Panc1 (cell line): Measurements from ENCODE around the gene TRIO. TPM values are rescaled to one million over a fixed set of nuclear protein-coding genes. Genes with fewer than 3 reads are reported as not detected.

Experiments used
- ATAC-seq: fragments of 200-7000 bp; cut with Tn5 transposase; 2 replicates; pipeline ENCODE4 v1.9.1; 2020; ENCODE audit warnings: mild to moderate bottlenecking, moderate library complexity
- BruUV-seq: library from RNA; stranded (reverse); fragments of 400-500 nt; replicated peaks from 2 replicates; lab custom pipeline; 2021; lab: Mats Ljungman, UMichigan
- CTCF ChIA-PET: fragments of 300-600 bp; sonication (Branson Sonifier 250); formaldehyde crosslinking; loops from one replicate; lab custom pipeline; 2022; ENCODE audit warnings: antibody characterized with exemption; lab: Charles Lee
- POLR2A ChIA-PET: fragments of 300-600 bp; sonication (Branson Sonifier 250); formaldehyde crosslinking; loops from one replicate; lab custom pipeline; 2022; ENCODE audit warnings: antibody characterized with exemption; lab: Charles Lee
- DNase-seq: peaks from one replicate; pipeline ENCODE4 v3.0.0-alpha.2; 2010; ENCODE audit warnings: low read depth, low spot score
- H3K27ac ChIP-seq: 2 replicates; pipeline ENCODE4 v1.5.1; 2011; ENCODE audit warnings: mild to moderate bottlenecking, low read length, inconsistent platforms
- H3K27me3 ChIP-seq: fragments of 200-500 bp; sonication (Bioruptor generic); 2 replicates; pipeline ENCODE4 v1.6.0; 2014; ENCODE audit warnings: low read length, inconsistent platforms; ENCODE audit not compliant: control insufficient read depth, insufficient read depth
- H3K36me3 ChIP-seq: fragments of 200-500 bp; sonication (Bioruptor generic); 2 replicates; pipeline ENCODE4 v1.5.1; 2014; ENCODE audit warnings: inconsistent platforms, mild to moderate bottlenecking, low read length, moderate library complexity; ENCODE audit not compliant: control insufficient read depth, insufficient read depth
- H3K4me1 ChIP-seq: 2 replicates; pipeline ENCODE4 v1.5.1; 2011; ENCODE audit warnings: inconsistent platforms, mild to moderate bottlenecking, low read length, moderate library complexity; ENCODE audit not compliant: control insufficient read depth, insufficient read depth
- H3K4me3 ChIP-seq, 2 experiments: 2 replicates each; pipeline ENCODE4 v1.5.1; 2011 to 2012; ENCODE audit warnings: low read depth in 2 of 2, low read length in 2 of 2, mild to moderate bottlenecking in 2 of 2, inconsistent platforms in 1 of 2, moderate library complexity in 1 of 2
- H3K9me3 ChIP-seq: fragments of 200-500 bp; sonication (Bioruptor generic); 2 replicates; pipeline ENCODE4 v1.5.1; 2014; ENCODE audit warnings: low read depth, mild to moderate bottlenecking, inconsistent platforms, low read length, moderate library complexity; ENCODE audit not compliant: control insufficient read depth, insufficient read depth
- POLR2AphosphoS5 ChIP-seq: IDR thresholded peaks from 2 replicates; pipeline ENCODE4 v1.6.1; 2012; ENCODE audit warnings: mild to moderate bottlenecking, low read depth, low read length, moderate library complexity
- SIN3A ChIP-seq: IDR thresholded peaks from 2 replicates; pipeline ENCODE4 v1.6.1; 2012; ENCODE audit warnings: low read depth, mild to moderate bottlenecking, low read length, moderate library complexity, borderline replicate concordance; ENCODE audit not compliant: insufficient read depth
- TCF7L2 ChIP-seq: IDR thresholded peaks from 2 replicates; pipeline ENCODE4 v1.6.1; 2011; ENCODE audit warnings: mild to moderate bottlenecking, low read depth, low read length, inconsistent platforms
- in situ Hi-C: cut with HindIII; loops from 2 replicates; pipeline ENCODE4 v1.10.0; 2016; ENCODE audit warnings: low sequenced_read_pairs, low pct_unique_long_range_greater_than_20kb
- intact Hi-C: fragments of 100-400 bp; cut with micrococcal nuclease; formaldehyde crosslinking; loops from one replicate; pipeline ENCODE4 v1.10.0; 2022; ENCODE audit not compliant: unreplicated experiment
- total RNA-seq: library from RNA; stranded (reverse); gene quantifications from one replicate; pipeline ENCODE4 v1.2.1, GENCODE V29; 2021; ENCODE audit not compliant: unreplicated experiment
- TF ChIP-seq, protein P1 (sequence below), 2 experiments: IDR thresholded peaks; 2 replicates each; pipeline ENCODE4 v1.6.1; 2011 to 2012; ENCODE audit warnings: low read depth in 2 of 2, control low read depth in 1 of 2, low read length in 1 of 2, mild to moderate bottlenecking in 1 of 2, moderate library complexity in 1 of 2; ENCODE audit not compliant: insufficient read depth in 1 of 2
- TF ChIP-seq, protein P2 (sequence below): fragments of 450-650 bp; IDR thresholded peaks from 2 replicates; pipeline ENCODE4 v1.5.1; 2017; ENCODE audit warnings: mild to moderate bottlenecking

The TRIO gene
- total RNA-seq, 1 experiment from 2014 or later = 349 TPM

DNA sequence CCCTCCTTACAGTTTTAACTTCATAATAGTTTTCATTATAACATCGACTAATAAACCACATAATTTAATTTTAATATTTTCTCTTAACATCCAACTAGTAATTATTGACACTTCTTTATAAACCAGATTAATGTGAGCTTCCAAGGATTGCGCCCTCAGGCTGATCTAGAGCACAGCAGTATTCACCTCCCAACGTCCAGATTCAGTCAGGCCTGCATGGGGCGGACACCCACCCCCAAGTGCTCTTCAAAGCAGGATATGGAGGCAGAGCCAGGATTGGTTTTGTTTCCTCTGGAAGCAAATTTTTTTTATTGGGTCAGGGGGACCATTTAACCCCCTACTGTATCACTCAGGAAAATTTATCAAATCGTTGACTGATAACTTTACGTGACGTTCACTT is 215.4 kb downstream of the TRIO start:
- Histone ChIP-seq H3K27me3 (no peaks in the 10 kb centered on the region), H3K27ac (no peak overlapping the region), H3K4me3 (no peak overlapping the region), H3K9me3 (no peaks in the 10 kb centered on the region), H3K36me3 (peaks cover 51% of the 10 kb centered on the region), H3K4me1 (peaks cover 4% of the 10 kb centered on the region; the same call in 1 of the 2 replicates)
- ATAC-seq = no peak
- no peak for TF ChIP-seq TCF7L2
- no peak for TF ChIP-seq POLR2AphosphoS5
- TF ChIP-seq, protein P1, sequence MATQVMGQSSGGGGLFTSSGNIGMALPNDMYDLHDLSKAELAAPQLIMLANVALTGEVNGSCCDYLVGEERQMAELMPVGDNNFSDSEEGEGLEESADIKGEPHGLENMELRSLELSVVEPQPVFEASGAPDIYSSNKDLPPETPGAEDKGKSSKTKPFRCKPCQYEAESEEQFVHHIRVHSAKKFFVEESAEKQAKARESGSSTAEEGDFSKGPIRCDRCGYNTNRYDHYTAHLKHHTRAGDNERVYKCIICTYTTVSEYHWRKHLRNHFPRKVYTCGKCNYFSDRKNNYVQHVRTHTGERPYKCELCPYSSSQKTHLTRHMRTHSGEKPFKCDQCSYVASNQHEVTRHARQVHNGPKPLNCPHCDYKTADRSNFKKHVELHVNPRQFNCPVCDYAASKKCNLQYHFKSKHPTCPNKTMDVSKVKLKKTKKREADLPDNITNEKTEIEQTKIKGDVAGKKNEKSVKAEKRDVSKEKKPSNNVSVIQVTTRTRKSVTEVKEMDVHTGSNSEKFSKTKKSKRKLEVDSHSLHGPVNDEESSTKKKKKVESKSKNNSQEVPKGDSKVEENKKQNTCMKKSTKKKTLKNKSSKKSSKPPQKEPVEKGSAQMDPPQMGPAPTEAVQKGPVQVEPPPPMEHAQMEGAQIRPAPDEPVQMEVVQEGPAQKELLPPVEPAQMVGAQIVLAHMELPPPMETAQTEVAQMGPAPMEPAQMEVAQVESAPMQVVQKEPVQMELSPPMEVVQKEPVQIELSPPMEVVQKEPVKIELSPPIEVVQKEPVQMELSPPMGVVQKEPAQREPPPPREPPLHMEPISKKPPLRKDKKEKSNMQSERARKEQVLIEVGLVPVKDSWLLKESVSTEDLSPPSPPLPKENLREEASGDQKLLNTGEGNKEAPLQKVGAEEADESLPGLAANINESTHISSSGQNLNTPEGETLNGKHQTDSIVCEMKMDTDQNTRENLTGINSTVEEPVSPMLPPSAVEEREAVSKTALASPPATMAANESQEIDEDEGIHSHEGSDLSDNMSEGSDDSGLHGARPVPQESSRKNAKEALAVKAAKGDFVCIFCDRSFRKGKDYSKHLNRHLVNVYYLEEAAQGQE (IDR thresholded peaks at IDR 0.05; ENCODE audit: insufficient read depth in 1 of 2, low read depth in 2 of 2, low read length in 1 of 2) = no peak
- TF ChIP-seq, protein P2, sequence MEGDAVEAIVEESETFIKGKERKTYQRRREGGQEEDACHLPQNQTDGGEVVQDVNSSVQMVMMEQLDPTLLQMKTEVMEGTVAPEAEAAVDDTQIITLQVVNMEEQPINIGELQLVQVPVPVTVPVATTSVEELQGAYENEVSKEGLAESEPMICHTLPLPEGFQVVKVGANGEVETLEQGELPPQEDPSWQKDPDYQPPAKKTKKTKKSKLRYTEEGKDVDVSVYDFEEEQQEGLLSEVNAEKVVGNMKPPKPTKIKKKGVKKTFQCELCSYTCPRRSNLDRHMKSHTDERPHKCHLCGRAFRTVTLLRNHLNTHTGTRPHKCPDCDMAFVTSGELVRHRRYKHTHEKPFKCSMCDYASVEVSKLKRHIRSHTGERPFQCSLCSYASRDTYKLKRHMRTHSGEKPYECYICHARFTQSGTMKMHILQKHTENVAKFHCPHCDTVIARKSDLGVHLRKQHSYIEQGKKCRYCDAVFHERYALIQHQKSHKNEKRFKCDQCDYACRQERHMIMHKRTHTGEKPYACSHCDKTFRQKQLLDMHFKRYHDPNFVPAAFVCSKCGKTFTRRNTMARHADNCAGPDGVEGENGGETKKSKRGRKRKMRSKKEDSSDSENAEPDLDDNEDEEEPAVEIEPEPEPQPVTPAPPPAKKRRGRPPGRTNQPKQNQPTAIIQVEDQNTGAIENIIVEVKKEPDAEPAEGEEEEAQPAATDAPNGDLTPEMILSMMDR = no peak
- no peak for TF ChIP-seq SIN3A
- intact Hi-C loops = no loop called here
- CTCF ChIA-PET = no interaction called here
- no TSS peak for BruUV-seq
- in situ Hi-C loops = no loop called here
- POLR2A ChIA-PET = no interaction called here
- no peak for DNase-seq

DNA sequence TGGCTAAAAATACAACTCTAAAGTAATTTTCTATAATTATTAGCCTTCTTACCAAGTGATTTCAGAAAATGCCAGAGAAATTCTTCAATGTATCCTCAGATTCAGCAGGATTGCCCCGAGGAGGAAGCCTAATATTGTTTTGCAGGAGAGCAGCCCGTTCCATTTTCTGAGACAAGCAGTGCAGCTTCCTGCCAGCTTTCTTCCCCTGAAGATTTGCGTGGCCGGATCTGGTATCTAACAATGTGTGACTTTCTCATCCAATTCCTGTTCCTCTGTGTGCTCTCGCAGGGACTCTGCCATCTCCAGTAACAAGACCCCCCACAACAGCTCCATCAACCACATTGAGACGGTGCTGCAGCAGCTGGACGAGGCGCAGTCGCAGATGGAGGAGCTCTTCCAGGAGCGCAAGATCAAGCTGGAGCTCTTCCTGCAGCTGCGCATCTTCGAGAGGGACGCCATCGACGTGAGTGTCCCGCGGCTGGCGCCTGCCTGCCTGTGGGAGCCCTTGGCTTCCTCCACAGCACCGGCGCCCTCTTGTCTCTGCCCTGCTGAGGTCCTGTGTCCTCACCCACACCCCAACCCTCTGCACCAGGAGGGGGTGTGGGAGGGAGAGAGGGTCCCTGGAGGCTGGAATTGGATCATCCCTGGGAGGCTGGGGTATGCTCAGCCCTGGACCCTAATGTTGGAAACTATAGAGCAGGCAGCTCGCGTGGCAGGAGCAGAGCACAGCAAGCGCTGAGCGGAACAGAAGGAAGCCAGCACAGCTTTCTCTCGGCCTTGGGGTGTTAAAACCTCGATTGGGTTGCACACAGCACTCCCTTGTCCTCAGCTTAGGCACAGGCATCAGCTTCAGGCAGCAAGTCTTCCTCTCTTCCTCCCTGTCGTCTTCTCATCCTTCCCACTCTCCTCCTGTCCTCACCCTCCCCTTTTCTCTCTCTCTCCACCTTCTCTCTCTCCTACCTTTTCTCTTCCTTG is 216.2 kb downstream of the TRIO start:
- DNase-seq = no peak
- no peaks in the 10 kb centered on the region for H3K27me3 ChIP-seq
- H3K36me3 ChIP-seq = peaks cover 54% of the 10 kb centered on the region
- H3K9me3 ChIP-seq = no peaks in the 10 kb centered on the region
- H3K4me3 ChIP-seq = no peak overlapping the region
- BruUV-seq = no TSS peak
- in situ Hi-C loops (no loop called here), intact Hi-C loops (no loop called here)
- TF ChIP-seq, protein P2 = no peak
- no peak for TF ChIP-seq SIN3A
- no peak for TF ChIP-seq TCF7L2
- TF ChIP-seq POLR2AphosphoS5 = no peak
- TF ChIP-seq, protein P1 (IDR thresholded peaks at IDR 0.05; ENCODE audit: insufficient read depth in 1 of 2, low read depth in 2 of 2, low read length in 1 of 2) = no peak
- H3K27ac ChIP-seq = no peak overlapping the region
- POLR2A ChIA-PET = no interaction called here
- H3K4me1 ChIP-seq = no peaks in the 10 kb centered on the region
- ATAC-seq = no peak
- CTCF ChIA-PET = no interaction called here
